ENCODE measurements around the gene ZBTB9.

GRCh38 chr6:33467091-33467490 is 12.7 kb downstream of the ZBTB9 start:
- no peak for TF ChIP-seq CTCF (IDR thresholded peaks at IDR 0.05)
- TF ChIP-seq POLR2AphosphoS5 (IDR thresholded peaks at IDR 0.05; ENCODE audit: insufficient read depth in 1 of 2, low read depth in 1 of 2): no peak

Data from vagina (tissue), 2 donors.